ENCODE measurements around the gene RGS7. TPM values are rescaled to one million over a fixed set of nuclear protein-coding genes. Genes with fewer than 3 reads are reported as not detected.

RGS7 gene
- total RNA-seq, 1 experiment from 2014 or later = not detected

- in situ Hi-C loops (cut with HindIII; ENCODE audit: low sequenced_read_pairs) = no loop called here
- peak; percentile 83 for DNase-seq (ENCODE audit: low spot score)
Measured at GRCh38 chr1:240734001-240734400, 623.0 kb downstream of the RGS7 start.

GRCh38 chr1:240732390-240732789 is 624.6 kb downstream of the RGS7 start:
- peak; percentile 81 for DNase-seq (ENCODE audit: low spot score)
- in situ Hi-C loops (cut with HindIII; ENCODE audit: low sequenced_read_pairs) = no loop called here

Other genes starting within 250 kb of the RGS7 start
- gene FH, start 162.6 kb upstream of the RGS7 start, total RNA-seq (2014; rRNA removed; shearing (Covaris generic)) = 126 and 145 TPM in 2 replicates
- gene KMO, start 175.2 kb upstream of the RGS7 start, total RNA-seq (2014; rRNA removed; shearing (Covaris generic)) = not detected in 2 replicates

All from G401 (cell line).